ENCODE results near the gene ICE1. TPM values are rescaled to one million over a fixed set of nuclear protein-coding genes. Genes with fewer than 3 reads are reported as not detected.
A peak's percentile ranks its signal among the peaks of the same experiment; 100 is the strongest.
"Not testable (repeated sequence)": the region's sequence is repeated elsewhere in the genome, so short reads cannot be mapped to it uniquely, and the experiment has no call there.

The ICE1 gene
- total RNA-seq, 1 donor from 2014 or later, result 36.4 TPM

- H3K27me3 Mint-ChIP-seq (ENCODE audit: low read depth); H3K9me3 Mint-ChIP-seq (ENCODE audit: low read depth); H3K36me3 Mint-ChIP-seq (ENCODE audit: low read depth); H3K4me3 Mint-ChIP-seq (ENCODE audit: unreplicated experiment); DNase-seq (ENCODE audit: low spot score); H3K27ac Mint-ChIP-seq (ENCODE audit: unreplicated experiment); H3K4me1 Mint-ChIP-seq (ENCODE audit: low read depth): not testable (repeated sequence)
- TF ChIP-seq CTCF (IDR thresholded peaks at IDR 0.05), result peak; percentile 85
These were observed 28.0 kb upstream of the ICE1 start for GRCh38 chr5:5394384-5394986.

GRCh38 chr5:5395093-5395492 lies 27.4 kb upstream of the ICE1 start:
- not testable (repeated sequence) for DNase-seq (ENCODE audit: low spot score); H3K27me3 Mint-ChIP-seq (ENCODE audit: low read depth); H3K4me1 Mint-ChIP-seq (ENCODE audit: low read depth); H3K36me3 Mint-ChIP-seq (ENCODE audit: low read depth); H3K9me3 Mint-ChIP-seq (ENCODE audit: low read depth); H3K4me3 Mint-ChIP-seq (ENCODE audit: unreplicated experiment); H3K27ac Mint-ChIP-seq (ENCODE audit: unreplicated experiment)

- peaks cover 3% of the 10 kb centered on the region for H3K36me3 Mint-ChIP-seq (ENCODE audit: low read depth)
- no peak for TF ChIP-seq CTCF (IDR thresholded peaks at IDR 0.05)
These were observed 24.4 kb upstream of the ICE1 start for GRCh38 chr5:5398071-5398470.

GRCh38 chr5:5401095-5401494 lies 21.4 kb upstream of the ICE1 start:
- no peak overlapping the region for H3K4me3 Mint-ChIP-seq (ENCODE audit: unreplicated experiment)
- peaks cover 3% of the 10 kb centered on the region for H3K36me3 Mint-ChIP-seq (ENCODE audit: low read depth)
- peaks cover 4% of the 10 kb centered on the region for H3K9me3 Mint-ChIP-seq (ENCODE audit: low read depth)
- peaks cover 20% of the 10 kb centered on the region for H3K4me1 Mint-ChIP-seq (ENCODE audit: low read depth)
- no peak for TF ChIP-seq CTCF (IDR thresholded peaks at IDR 0.05)
- DNase-seq (ENCODE audit: low spot score), result no peak
- no peak overlapping the region for H3K27ac Mint-ChIP-seq (ENCODE audit: unreplicated experiment)
- H3K27me3 Mint-ChIP-seq (ENCODE audit: low read depth), result no peaks in the 10 kb centered on the region

More at GRCh38 chr5:5398071-5398470, 24.4 kb upstream of the ICE1 start:
- Mint-ChIP-seq H3K27ac (ENCODE audit: unreplicated experiment) (no peak overlapping the region), H3K9me3 (ENCODE audit: low read depth) (peaks cover 4% of the 10 kb centered on the region), H3K27me3 (ENCODE audit: low read depth) (no peaks in the 10 kb centered on the region), H3K4me1 (ENCODE audit: low read depth) (peaks cover 11% of the 10 kb centered on the region), H3K4me3 (ENCODE audit: unreplicated experiment) (no peak overlapping the region)
- DNase-seq (ENCODE audit: low spot score), result no peak

- Mint-ChIP-seq H3K4me1 (ENCODE audit: low read depth) (peaks cover 15% of the 10 kb centered on the region), H3K36me3 (ENCODE audit: low read depth) (peaks cover 3% of the 10 kb centered on the region), H3K27ac (ENCODE audit: unreplicated experiment) (no peak overlapping the region), H3K9me3 (ENCODE audit: low read depth) (peaks cover 4% of the 10 kb centered on the region), H3K27me3 (ENCODE audit: low read depth) (no peaks in the 10 kb centered on the region), H3K4me3 (ENCODE audit: unreplicated experiment) (no peak overlapping the region)
- DNase-seq (ENCODE audit: low spot score), result no peak
- no peak for TF ChIP-seq CTCF (IDR thresholded peaks at IDR 0.05)
These were observed 18.7 kb upstream of the ICE1 start for GRCh38 chr5:5403741-5404140.

- Mint-ChIP-seq H3K4me3 (ENCODE audit: unreplicated experiment) (no peak overlapping the region), H3K27ac (ENCODE audit: unreplicated experiment) (no peak overlapping the region), H3K9me3 (ENCODE audit: low read depth) (peaks cover 2% of the 10 kb centered on the region), H3K27me3 (ENCODE audit: low read depth) (no peaks in the 10 kb centered on the region), H3K4me1 (ENCODE audit: low read depth) (peaks cover 15% of the 10 kb centered on the region), H3K36me3 (ENCODE audit: low read depth) (peaks cover 2% of the 10 kb centered on the region)
- no peak for DNase-seq (ENCODE audit: low spot score)
- no peak for TF ChIP-seq CTCF (IDR thresholded peaks at IDR 0.05)
These were observed 18.1 kb upstream of the ICE1 start for GRCh38 chr5:5404381-5404780.

All from chondrocyte (in vitro differentiated cells).